GM21723 (cell line): ENCODE measurements around the gene SPDYE2.
"Not testable (repeated sequence)": the region's sequence is repeated elsewhere in the genome, so short reads cannot be mapped to it uniquely, and the experiment has no call there.

Source experiments
- ATAC-seq: cut with Tn5 transposase; IDR thresholded peaks from one replicate; pipeline ENCODE4 v1.9.1; 2021; ENCODE audit warnings: mild to moderate bottlenecking, moderate library complexity; ENCODE audit not compliant: unreplicated experiment

The SPDYE2 gene, protein sequence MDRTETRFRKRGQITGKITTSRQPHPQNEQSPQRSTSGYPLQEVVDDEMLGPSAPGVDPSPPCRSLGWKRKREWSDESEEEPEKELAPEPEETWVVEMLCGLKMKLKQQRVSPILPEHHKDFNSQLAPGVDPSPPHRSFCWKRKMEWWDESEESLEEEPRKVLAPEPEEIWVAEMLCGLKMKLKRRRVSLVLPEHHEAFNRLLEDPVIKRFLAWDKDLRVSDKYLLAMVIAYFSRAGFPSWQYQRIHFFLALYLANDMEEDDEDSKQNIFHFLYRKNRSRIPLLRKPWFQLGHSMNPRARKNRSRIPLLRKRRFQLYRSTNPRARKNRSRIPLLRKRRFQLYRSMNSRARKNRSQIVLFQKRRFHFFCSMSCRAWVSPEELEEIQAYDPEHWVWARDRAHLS

DNA sequence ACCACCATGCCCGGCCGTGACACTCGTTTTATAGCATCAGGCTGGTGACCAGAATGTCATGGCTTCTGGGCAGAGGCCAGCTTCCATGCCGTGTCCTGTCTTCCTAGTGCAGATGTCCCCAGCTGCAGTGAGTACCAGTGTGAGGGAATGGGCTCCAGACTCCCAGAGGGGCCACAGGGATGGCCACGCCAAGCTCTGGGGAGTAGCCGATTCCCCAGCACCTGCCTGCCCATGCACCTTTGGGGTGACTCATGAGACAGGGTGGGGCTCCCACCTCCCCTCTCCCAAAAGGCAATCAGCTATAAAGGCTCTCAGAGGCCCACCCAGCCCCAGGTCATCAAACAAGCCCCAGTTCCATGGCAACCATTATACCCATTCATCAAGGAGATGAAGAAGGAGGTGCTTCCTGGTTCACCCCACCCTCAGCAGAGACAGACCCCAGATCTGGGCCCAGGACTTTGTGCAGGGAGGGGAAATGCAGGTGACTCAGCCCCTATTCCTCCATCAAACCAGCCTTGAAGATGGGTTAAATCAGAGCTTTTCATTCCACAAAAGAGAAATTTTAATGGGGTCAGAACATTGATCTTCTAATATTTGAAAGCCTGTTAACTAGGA, at the start of gene SPDYE2:
Gene SPDYE2 (plus strand): TSS at position 419 of the 615 bp plus-strand sequence. CDS start 2,030 bp downstream, outside the sequence.
- ATAC-seq: not testable (repeated sequence)

DNA sequence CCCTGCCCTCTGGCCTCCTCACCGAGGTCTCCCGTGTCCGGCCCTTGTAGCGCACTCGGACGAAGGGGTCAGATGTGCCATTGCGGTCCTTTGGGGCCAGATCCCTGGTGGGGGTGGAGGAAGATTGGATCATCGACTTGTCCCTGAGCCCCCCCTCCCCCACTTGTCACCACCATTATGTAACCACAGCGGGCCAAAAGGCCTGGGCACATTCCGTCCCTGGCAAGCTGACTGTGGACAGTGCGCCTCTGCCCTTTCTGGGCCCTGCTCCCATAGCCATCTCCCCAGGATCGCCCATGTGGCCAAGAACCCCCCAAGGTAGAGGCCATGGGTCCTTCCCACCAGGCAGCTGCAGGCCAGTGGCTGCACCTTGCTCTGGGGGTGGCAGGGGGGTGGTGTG, 47.9 kb upstream of the SPDYE2 start:
- ATAC-seq: not testable (repeated sequence)

DNA sequence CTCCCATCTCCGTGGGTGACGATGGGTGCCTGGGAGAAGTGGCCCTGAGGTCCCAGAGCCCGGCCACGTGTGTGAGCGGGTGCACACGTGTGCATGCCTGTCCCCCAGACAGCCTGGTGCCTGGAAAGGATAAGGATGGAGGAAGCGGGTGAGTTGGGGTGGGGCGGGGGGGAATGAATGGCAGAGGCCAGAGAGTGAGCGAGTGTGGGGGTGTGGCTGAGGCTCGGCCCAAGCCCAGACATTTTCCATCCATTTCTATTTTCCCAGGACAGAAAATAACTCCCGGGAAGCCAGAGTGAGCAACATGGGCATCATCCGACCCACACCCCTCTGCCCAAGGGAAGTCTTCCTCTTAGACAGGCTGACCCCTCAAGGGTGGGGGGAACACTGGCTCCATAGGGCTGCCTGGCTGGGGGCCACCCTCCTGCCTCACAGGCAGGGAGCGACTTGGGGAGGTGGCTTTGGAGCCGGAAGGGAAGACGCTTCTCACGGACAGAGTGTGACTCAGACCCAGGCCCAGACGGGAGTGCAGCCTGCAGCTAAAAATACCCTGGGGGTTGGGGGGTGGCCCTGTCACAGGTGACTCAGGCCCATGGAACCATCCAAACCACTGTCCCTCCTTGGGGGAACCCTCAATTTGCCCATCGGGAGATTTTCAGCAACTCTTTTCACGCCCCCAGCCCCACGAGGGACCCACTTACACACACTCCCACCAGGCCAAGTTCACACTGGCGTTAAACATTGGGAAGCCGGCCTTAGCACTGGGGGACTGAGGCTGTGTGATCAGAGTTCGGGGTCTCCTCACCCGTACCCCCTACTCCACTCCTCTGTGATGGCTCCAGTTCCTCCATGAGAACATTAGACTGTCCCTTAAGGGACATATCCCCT, 45.5 kb upstream of the SPDYE2 start:
- not testable (repeated sequence) for ATAC-seq

DNA sequence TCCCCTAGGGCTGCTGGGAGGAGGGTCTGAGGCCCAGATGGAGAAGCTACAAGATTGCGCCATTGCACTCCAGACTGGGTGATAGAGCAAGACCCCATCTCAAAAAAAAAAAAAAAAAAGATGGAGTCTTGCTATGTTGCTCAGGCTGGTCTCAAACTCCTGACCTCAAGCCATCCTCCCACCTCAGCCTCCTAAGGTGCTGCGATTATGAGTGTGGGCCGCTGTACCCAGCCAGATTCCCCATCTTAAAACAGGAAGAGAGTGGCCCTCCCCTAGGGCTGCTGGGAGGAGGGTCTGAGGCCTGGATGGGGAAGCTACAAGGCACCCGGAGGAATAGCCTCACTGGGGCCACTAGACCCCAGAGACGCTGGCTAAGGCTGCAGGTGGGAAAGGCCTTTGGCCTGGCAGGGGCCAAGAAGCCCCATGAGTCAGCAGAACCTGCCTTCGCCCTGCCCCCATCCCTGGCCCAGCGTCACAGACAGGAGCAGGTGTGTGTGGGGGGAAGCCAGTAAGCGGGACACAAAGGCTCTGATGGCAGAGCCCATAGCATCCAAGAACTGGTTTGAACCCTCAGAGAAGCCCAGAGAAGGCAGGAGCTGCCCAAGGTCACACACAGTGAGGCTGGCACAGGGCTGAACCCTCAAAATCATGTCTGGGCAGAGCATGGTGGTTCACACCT, 43.5 kb upstream of the SPDYE2 start:
- ATAC-seq: not testable (repeated sequence)

DNA sequence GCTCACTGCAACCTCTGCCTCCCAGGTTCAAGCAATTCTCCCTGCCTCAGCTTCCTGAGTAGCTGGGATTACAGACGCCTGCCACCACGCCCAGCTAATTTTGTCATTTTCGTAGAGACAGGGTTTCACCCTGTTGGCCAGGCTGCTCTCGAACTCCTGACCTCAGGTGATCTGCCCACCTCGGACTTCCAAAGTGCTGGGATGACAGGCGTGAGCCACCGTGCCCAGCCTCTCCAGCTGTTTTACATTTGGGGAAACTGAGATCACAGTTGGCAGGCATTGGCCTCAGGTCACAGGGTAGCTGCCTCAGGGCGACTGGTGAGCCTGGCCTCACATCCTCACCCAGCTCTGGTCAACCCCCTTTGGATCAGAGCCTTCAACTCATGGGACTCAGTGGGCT, 40.5 kb upstream of the SPDYE2 start:
- ATAC-seq: not testable (repeated sequence)

DNA sequence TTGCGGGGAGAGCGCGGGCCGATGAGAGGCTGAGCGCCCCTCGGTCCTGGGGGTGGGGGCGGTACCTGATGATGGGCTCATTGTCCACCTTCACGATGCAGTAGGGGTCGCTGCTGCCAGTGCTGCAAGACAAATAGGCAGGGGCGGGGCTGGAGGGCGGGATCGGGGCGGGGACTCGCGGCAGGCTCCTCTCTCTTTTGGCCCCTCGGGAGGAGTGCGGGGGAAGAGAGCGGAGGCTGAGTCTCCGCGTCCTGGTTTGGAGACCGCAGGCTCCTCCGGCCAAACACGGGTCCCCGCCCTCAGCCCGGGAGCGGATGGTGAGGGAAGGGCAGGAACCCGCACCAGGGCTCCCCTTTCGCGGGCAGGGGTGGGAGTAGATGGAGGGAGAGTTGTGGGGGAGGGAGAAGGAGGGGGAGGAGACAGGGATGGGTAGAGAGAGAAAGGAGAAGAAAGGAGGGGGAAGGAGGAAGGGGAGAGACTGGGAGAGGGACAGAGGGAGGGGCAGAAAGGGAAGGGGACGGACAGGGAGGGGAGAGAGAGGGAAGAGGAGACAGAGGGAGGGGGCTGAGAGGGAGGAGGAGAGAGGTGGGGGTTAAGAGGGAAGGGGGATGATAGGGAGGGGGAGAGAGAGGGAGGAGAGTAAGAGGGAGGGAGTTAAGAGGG, 39.0 kb upstream of the SPDYE2 start:
- ATAC-seq: peak; percentile 41

DNA sequence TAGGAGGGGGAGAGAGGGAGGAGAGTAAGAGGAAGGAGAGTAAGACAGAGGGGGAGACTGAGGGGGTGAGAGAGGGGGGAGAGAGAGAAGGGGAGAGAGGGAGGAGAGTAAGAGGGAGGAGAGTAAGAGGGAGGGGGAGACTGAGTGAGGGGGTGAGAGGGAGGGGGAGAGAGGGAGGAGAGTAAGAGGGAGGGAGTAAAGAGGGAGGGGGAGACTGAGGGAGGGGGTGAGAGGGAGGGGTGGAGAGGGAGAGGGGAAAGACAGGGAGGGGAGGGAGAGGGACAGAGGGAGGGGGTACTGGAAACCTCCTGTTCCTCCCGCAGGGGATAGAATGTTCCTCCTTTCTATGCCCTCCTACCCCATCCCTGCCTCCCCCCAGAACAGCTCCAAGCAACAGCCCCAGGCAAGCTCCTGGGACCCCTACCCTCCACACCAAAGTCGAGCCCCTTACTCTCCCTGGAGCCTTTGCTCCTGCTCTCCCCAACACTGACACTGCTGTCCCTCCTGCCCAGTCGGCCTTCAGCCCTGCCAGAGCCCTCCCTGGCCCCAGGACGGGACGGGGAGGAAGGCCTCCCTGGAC, 38.3 kb upstream of the SPDYE2 start:
- not testable (repeated sequence) for ATAC-seq

DNA sequence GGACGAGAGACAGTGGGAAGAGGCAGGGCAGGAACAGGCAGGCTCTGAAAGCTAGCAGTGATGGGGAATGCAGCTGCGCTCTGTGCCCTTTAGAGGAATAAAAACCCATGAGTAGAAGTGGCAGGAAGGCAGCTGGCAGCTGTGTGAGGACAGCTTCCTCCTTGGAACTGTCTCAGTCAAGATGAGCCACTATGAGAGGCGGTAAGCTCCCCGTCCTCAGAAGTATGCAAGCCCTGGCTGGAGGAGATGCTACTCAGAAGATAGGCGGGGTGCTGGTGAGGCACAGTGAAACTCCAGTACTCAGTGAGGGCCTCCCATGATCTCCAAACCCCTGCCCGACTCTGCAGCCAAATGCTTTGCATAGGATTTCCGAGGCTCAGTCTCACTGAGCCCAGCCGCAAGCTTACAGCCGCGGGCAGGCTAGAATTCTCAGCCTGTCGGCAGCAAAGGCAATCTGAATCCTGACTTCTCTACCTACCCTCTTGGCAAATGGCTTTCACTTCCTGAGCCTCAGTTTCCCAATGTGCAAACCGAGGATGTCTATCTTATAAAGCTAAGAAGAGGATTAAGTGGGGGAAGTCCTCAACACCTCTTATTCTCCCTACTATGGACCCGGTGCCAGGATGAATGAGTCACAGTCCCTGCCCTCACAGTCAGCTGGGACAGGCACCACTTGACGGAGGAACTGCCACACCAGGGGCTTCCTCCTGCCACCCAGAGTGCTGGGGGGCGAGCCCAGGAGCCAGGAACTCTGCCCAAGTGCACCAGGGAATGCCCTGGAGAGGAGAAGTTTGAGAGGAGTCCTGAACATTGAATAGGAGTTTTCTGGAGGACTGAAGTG, 35.9 kb upstream of the SPDYE2 start:
- peak; percentile 63 for ATAC-seq

DNA sequence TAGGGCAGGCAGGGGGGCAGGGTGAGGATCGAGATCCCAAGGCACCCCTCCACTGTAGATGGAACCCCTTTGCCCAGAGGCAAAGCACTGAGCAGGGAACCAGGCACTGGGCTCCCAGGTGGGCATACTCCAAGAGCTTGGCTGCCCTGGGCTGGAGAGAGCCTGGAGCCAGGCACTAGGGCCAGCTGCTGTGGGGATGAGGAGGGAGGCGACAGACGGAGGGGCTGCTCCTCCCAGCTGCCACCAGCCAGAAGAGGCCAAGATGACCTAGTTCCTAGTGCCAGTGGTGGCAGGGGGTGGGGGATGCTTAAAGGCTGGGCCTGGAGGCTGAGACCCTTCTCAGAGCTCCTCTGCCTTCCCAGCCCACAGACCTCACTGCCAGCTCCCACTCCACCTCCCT, 35.1 kb upstream of the SPDYE2 start:
- peak; percentile 0 for ATAC-seq

DNA sequence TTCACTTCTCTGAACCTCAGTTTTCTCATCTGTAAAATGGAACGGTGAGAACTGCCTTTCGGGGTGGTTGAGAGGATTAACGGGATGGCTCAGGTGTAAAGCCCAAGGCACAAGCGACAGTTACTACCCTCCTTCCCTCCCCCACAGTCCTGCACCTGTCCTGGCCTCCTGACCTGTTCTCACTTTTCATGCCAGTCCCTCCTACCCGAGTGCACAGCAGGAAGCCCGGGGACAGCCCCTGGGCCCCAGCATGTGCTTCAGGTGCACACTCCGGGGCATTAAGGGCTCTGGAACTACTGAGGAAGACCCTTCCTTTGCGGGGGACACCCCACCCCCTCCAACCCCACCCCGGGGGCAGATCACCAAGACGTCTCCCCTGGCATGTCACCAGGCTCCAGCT, 34.1 kb upstream of the SPDYE2 start:
- ATAC-seq: peak; percentile 19

DNA sequence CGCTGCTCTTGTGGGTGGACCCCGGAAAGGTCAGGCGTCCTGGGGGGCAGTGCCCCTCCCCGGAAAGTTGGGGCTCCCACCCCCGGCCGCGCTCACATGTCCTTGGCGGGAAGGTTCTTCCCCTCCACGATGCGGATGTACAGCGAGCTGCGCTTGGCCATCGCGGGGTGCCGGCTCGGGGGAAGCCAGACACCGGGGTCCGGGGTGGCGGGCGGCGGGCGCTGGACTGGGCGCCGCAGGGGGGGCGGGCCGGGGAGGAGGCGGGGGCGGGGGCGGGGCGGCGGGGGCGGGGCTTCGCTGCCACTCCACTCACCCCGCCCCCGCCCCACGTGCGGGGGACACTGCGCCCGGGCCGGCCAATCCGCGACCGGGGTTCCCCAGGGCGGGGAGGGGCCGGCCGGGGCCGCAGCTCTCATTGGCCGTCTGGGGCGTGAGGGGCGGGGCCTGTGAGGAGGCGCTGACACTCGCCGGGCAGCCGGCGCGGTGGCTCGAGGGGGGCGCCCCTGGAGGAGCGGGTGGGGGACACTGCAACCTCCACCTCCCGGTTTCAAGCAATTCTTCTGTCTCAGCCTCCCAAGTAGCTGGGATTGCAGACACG, 33.4 kb upstream of the SPDYE2 start, which contains the start of gene RASA4B:
Gene RASA4B (minus strand): TSS at position 228 of the 598 bp plus-strand sequence. CDS start 67 bp downstream, at position 161.
- ATAC-seq: peak; percentile 57

DNA sequence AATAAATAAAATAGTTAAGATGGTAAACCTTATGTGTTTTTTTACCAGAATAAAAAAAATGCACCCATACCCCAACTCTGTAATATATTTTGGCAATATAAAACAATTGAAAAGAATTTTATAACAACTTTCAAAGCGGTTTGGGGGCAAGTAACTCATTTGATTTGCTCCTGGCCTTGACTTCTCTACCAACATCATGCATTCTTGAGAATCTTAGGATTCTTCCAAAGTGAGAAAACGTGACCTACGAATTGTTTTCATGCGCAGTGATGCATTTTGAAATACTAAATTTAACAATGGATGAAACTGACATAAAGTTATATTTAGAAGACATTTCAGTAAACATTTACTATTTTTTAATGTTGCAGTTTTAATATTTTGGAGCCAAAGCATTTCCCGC, 30.2 kb upstream of the SPDYE2 start:
- ATAC-seq: not testable (repeated sequence)

DNA sequence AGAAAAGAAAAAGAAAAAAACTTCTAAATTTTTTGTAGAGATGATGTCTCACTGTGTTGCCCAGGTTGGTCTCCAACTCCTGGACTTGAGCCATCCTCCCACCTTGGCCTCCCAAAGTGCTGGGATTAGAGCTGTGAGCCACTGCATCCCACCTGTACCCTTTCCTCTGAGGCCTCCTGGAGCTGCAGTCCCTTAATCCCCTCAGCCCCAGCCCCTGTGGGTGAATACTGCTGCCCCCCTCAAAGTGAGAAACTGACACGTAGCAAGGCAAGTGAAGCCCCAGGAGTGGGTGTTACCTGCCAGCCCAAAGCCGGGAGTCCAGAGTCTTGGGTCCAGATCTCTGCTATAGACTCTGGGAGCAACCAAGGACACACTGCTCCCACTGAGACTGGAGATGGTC, 26.2 kb upstream of the SPDYE2 start:
- ATAC-seq: not testable (repeated sequence)

DNA sequence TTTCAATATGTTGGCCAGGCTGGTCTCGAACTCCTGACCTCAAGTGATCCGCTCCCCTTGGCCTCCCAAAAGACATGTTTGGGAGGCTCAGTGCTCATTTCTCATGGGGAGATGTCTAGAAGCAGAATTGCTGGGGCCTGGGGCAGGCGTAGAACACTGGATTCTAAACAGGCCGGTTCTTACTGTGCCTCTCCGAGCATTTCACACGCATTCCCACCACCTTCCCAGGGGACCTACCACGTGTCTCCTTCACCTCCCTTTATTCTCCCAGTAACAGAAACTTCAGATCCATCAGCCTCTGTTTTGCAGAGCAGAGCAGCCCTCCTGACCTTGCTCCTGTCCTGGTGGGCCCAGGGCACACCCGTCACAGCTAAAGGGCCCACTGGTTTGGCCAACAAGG, 23.8 kb upstream of the SPDYE2 start:
- not testable (repeated sequence) for ATAC-seq

DNA sequence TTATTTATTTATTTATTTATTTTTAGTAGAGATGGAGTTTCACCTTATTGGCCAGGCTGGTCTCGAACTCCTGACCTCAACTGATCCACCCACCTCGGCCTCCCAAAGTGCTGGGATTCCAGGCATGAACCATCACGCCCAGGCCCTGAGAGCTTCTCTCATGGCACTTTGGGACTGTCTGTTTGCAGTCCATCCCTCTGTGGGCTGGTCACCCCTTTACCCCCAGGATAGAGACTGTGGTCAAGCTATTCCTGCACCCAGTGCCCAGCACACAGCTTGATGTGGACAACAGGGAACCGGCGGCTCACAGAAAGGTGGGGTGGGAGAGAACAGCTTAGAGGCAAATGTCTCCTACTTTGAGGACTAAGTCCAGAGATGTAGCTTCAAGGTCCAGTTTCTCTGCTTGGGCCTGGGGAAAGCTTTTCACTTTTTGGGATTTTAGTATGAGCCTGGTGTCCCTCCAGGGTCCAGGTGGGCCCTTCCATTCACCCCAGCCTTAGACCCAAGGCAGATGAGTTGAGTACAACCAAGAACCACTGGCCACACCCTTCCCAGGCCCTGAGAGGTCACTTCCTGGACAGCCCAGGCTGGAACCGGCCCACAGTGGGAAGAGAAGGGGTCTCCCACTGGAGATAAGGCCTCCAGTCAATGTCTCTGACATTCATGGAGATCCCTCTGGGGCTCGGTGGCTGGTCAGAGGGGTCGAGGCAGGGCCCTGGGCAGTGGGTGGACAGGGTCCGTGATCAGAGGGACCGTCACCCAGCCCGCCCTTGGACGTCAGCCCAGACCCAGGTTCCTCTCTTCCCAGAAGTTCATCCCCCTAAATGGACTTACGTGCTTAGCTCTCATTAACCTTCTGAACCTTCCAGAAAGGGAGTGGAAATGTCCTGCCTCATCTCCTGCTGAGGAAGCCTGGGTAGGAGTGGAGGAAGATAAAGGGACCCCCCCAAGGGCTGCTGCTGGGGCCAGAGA, 22.9 kb upstream of the SPDYE2 start:
- ATAC-seq: not testable (repeated sequence)

DNA sequence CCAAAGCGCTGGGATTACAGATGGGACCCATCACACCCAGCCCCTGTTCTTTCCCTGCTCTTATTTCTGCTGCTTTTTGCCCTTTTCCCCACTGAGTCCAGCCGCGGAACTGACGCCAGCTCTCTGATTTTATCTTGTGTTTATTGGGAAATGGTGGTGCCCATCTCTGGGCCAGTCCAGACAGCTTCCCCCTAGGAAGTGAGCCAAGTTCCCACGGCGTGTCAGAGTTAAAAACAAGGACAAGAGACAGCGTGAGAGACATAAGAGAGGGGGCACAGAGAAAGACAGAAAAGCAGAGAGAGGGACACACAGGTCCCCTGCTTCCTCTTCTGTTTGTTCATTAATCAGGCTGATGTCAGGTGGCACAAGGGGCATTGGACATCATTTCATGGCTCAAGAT, 19.4 kb upstream of the SPDYE2 start:
- ATAC-seq: not testable (repeated sequence)

DNA sequence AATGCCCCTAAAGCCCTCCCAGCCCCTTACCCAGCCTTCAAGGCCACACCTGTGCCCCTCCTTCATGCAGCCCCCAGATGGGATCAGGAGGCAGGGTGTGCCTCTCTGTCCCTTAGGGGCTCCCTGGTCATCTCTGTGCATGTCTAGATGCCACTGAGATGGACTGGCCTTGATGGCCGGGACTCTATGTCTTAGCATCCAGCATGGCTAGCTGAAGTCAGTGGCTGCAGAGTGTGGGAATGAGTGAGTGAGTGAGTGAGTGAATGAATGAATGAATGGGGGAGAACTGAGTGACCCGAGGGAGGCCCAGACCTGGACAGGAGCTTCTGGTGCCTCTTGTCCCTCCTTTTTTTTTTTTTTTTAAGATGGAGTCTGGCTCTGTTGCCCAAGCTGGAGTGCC, 18.9 kb upstream of the SPDYE2 start:
- not testable (repeated sequence) for ATAC-seq
